Stimulated activated naive CD4-positive, alpha-beta T cell treated with Interleukin-2 at 50 U/mL for 16 hours (primary cell): Measurements from ENCODE around the gene IFNL2.
"Not testable (repeated sequence)": the region's sequence is repeated elsewhere in the genome, so short reads cannot be mapped to it uniquely, and the experiment has no call there.

ENCODE experiments used
- DNase-seq: peaks from one replicate; lab custom pipeline; 2025; lab: John Stamatoyannopoulos, UW

IFNL2 gene

GRCh38 chr19:39297931-39298634 is 29.9 kb downstream of the IFNL2 start:
- DNase-seq = peak; percentile 35

GRCh38 chr19:39299404-39299803 is 31.2 kb downstream of the IFNL2 start:
- no peak for DNase-seq

GRCh38 chr19:39299832-39300231 is 31.6 kb downstream of the IFNL2 start:
- no peak for DNase-seq

GRCh38 chr19:39301021-39301420 is 32.8 kb downstream of the IFNL2 start:
- no peak for DNase-seq

GRCh38 chr19:39301562-39301961 is 33.4 kb downstream of the IFNL2 start:
- DNase-seq = no peak

GRCh38 chr19:39303373-39304184 is 35.4 kb downstream of the IFNL2 start:
- no peak for DNase-seq

- DNase-seq = no peak
Measured at GRCh38 chr19:39304185-39304513, 36.0 kb downstream of the IFNL2 start.

GRCh38 chr19:39304701-39305571 is 36.7 kb downstream of the IFNL2 start:
- no peak for DNase-seq

GRCh38 chr19:39306075-39306474 is 37.9 kb downstream of the IFNL2 start:
- DNase-seq = no peak

GRCh38 chr19:39307046-39307821 is 39.0 kb downstream of the IFNL2 start:
- DNase-seq = no peak

- no peak for DNase-seq
Measured at GRCh38 chr19:39307822-39308530, 39.8 kb downstream of the IFNL2 start.

- DNase-seq = no peak
Measured at GRCh38 chr19:39308531-39309304, 40.5 kb downstream of the IFNL2 start.

- DNase-seq = not testable (repeated sequence)
Measured at GRCh38 chr19:39309305-39309670, 41.1 kb downstream of the IFNL2 start.

- no peak for DNase-seq
Measured at GRCh38 chr19:39310558-39311311, 42.5 kb downstream of the IFNL2 start.

GRCh38 chr19:39314016-39314728 is 46.0 kb downstream of the IFNL2 start:
- no peak for DNase-seq

- DNase-seq = no peak
Measured at GRCh38 chr19:39315933-39316332, 47.7 kb downstream of the IFNL2 start.

- DNase-seq = no peak
Measured at GRCh38 chr19:39316627-39317321, 48.6 kb downstream of the IFNL2 start.

GRCh38 chr19:39317476-39317875 is 49.3 kb downstream of the IFNL2 start:
- no peak for DNase-seq
